ENCODE measurements around the gene DHH.

DNA sequence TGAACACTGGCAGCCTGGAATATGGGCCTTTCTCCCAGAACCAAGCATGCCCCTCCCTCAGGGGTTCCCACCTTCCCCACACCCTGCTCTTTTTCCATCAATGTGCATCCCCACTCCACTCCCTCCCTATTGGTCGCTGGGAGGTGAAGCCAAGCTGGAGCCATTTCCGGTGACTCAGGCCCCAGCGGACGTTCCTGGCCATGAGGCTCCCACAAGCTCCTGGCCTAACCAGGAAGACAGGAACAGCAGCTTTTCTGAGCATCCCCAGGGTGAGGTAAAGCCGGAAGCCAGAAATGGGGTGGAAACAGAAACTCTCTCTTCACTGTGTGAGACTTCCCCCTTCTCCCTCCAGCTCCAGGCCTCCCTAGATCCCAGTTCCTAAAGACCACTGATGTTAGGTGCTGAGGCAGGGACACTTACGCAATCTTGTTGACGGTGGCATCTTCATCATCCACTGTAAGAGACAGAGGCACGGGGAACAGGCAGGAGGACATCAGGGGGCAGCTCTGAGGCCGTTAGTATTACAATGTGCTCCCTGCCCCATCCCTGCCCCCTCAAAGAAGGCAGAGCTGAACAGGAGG, 11.0 kb upstream of the DHH start:
- TF ChIP-seq, protein P1, sequence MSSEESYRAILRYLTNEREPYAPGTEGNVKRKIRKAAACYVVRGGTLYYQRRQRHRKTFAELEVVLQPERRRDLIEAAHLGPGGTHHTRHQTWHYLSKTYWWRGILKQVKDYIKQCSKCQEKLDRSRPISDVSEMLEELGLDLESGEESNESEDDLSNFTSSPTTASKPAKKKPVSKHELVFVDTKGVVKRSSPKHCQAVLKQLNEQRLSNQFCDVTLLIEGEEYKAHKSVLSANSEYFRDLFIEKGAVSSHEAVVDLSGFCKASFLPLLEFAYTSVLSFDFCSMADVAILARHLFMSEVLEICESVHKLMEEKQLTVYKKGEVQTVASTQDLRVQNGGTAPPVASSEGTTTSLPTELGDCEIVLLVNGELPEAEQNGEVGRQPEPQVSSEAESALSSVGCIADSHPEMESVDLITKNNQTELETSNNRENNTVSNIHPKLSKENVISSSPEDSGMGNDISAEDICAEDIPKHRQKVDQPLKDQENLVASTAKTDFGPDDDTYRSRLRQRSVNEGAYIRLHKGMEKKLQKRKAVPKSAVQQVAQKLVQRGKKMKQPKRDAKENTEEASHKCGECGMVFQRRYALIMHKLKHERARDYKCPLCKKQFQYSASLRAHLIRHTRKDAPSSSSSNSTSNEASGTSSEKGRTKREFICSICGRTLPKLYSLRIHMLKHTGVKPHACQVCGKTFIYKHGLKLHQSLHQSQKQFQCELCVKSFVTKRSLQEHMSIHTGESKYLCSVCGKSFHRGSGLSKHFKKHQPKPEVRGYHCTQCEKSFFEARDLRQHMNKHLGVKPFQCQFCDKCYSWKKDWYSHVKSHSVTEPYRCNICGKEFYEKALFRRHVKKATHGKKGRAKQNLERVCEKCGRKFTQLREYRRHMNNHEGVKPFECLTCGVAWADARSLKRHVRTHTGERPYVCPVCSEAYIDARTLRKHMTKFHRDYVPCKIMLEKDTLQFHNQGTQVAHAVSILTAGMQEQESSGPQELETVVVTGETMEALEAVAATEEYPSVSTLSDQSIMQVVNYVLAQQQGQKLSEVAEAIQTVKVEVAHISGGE (tag by site-specific recombination; conservative IDR thresholded peaks at IDR 0.05; ENCODE audit: low read depth), result no peak
- TF ChIP-seq, protein P2, sequence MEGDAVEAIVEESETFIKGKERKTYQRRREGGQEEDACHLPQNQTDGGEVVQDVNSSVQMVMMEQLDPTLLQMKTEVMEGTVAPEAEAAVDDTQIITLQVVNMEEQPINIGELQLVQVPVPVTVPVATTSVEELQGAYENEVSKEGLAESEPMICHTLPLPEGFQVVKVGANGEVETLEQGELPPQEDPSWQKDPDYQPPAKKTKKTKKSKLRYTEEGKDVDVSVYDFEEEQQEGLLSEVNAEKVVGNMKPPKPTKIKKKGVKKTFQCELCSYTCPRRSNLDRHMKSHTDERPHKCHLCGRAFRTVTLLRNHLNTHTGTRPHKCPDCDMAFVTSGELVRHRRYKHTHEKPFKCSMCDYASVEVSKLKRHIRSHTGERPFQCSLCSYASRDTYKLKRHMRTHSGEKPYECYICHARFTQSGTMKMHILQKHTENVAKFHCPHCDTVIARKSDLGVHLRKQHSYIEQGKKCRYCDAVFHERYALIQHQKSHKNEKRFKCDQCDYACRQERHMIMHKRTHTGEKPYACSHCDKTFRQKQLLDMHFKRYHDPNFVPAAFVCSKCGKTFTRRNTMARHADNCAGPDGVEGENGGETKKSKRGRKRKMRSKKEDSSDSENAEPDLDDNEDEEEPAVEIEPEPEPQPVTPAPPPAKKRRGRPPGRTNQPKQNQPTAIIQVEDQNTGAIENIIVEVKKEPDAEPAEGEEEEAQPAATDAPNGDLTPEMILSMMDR (tag by site-specific recombination; IDR thresholded peaks at IDR 0.05), result no peak
- TF ChIP-seq, protein P3, sequence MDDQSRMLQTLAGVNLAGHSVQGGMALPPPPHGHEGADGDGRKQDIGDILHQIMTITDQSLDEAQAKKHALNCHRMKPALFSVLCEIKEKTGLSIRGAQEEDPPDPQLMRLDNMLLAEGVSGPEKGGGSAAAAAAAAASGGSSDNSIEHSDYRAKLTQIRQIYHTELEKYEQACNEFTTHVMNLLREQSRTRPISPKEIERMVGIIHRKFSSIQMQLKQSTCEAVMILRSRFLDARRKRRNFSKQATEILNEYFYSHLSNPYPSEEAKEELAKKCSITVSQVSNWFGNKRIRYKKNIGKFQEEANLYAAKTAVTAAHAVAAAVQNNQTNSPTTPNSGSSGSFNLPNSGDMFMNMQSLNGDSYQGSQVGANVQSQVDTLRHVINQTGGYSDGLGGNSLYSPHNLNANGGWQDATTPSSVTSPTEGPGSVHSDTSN (CRISPR knock-in tag; IDR thresholded peaks at IDR 0.05), result no peak
- TF ChIP-seq YY1 (tag by site-specific recombination; IDR thresholded peaks at IDR 0.05) (no peak), ZNF248 (tag by site-specific recombination; IDR thresholded peaks at IDR 0.05) (no peak), ZNF24 (tag by site-specific recombination; IDR thresholded peaks at IDR 0.05) (no peak), ZNF623 (tag by site-specific recombination; IDR thresholded peaks at IDR 0.05) (no peak), ZNF311 (tag by site-specific recombination; IDR thresholded peaks at IDR 0.05; ENCODE audit: borderline replicate concordance) (no peak), HOXC10 (CRISPR knock-in tag; IDR thresholded peaks at IDR 0.05) (no peak), ZNF629 (tag by site-specific recombination; IDR thresholded peaks at IDR 0.05) (no peak)
- TF ChIP-seq, protein P4, sequence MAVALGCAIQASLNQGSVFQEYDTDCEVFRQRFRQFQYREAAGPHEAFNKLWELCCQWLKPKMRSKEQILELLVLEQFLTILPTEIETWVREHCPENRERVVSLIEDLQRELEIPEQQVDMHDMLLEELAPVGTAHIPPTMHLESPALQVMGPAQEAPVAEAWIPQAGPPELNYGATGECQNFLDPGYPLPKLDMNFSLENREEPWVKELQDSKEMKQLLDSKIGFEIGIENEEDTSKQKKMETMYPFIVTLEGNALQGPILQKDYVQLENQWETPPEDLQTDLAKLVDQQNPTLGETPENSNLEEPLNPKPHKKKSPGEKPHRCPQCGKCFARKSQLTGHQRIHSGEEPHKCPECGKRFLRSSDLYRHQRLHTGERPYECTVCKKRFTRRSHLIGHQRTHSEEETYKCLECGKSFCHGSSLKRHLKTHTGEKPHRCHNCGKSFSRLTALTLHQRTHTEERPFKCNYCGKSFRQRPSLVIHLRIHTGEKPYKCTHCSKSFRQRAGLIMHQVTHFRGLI (tag by site-specific recombination; IDR thresholded peaks at IDR 0.05), result no peak
